CD4-positive, alpha-beta T cell treated with Interferon gamma for 1 hour (primary cell): ENCODE data around the gene ADAM12.
"Not testable (repeated sequence)": the region's sequence is repeated elsewhere in the genome, so short reads cannot be mapped to it uniquely, and the experiment has no call there.

Experiments
- DNase-seq: peaks from one replicate; pipeline ENCODE4 v3.0.0-alpha.2; 2020

The ADAM12 gene

GRCh38 chr10:125995726-125996304 lies 392.5 kb downstream of the ADAM12 start:
- DNase-seq: no peak

GRCh38 chr10:125994601-125995000 lies 393.7 kb downstream of the ADAM12 start:
- no peak for DNase-seq

- no peak for DNase-seq
Measured at GRCh38 chr10:125992254-125992653, 396.0 kb downstream of the ADAM12 start.

- no peak for DNase-seq
Measured at GRCh38 chr10:125991392-125991791, 396.9 kb downstream of the ADAM12 start.

- no peak for DNase-seq
Measured at GRCh38 chr10:125990974-125991373, 397.3 kb downstream of the ADAM12 start.

- DNase-seq: no peak
Measured at GRCh38 chr10:125989791-125990190, 398.5 kb downstream of the ADAM12 start.

GRCh38 chr10:125985557-125986240 lies 402.6 kb downstream of the ADAM12 start:
- no peak for DNase-seq

- DNase-seq: no peak
Measured at GRCh38 chr10:125984865-125985495, 403.3 kb downstream of the ADAM12 start.

GRCh38 chr10:125984346-125984745 lies 403.9 kb downstream of the ADAM12 start:
- no peak for DNase-seq

GRCh38 chr10:125983656-125984055 lies 404.6 kb downstream of the ADAM12 start:
- DNase-seq: no peak

GRCh38 chr10:125983161-125983560 lies 405.1 kb downstream of the ADAM12 start:
- no peak for DNase-seq

GRCh38 chr10:125982260-125982948 lies 405.9 kb downstream of the ADAM12 start:
- peak; percentile 6 for DNase-seq

GRCh38 chr10:125980521-125981035 lies 407.7 kb downstream of the ADAM12 start:
- DNase-seq: no peak

- DNase-seq: no peak
Measured at GRCh38 chr10:125979976-125980375, 408.3 kb downstream of the ADAM12 start.

- DNase-seq: no peak
Measured at GRCh38 chr10:125976960-125977605, 411.2 kb downstream of the ADAM12 start.

GRCh38 chr10:125970077-125970630 lies 418.1 kb downstream of the ADAM12 start:
- not testable (repeated sequence) for DNase-seq

- no peak for DNase-seq
Measured at GRCh38 chr10:125967533-125967932, 420.7 kb downstream of the ADAM12 start.

GRCh38 chr10:125964558-125964957 lies 423.7 kb downstream of the ADAM12 start:
- no peak for DNase-seq
